SK-N-SH (cell line): ENCODE data around the gene PLEKHA6. TPM values are rescaled to one million over a fixed set of nuclear protein-coding genes. Genes with fewer than 3 reads are reported as not detected.

ENCODE experiments used
- CTCF ChIA-PET: fragments of 300-600, 350-600 bp; formaldehyde crosslinking; extraction: SDS; loops from one replicate; lab custom pipeline; 2021; lab: Yijun Ruan, JAX
- POLR2A ChIA-PET: fragments of 350-600 bp; sonication (Branson Sonifier 250); formaldehyde crosslinking; extraction: SDS; loops from one replicate; lab custom pipeline; 2020; ENCODE audit warnings: antibody characterized with exemption, inconsistent platforms; lab: Yijun Ruan, JAX
- DNase-seq: peaks from one replicate; pipeline ENCODE4 v3.0.0; 2012
- H2AFZ ChIP-seq: fragments of 200-600 bp; sonication (generic); 2 replicates; pipeline ENCODE4 v1.8.1; 2016; ENCODE audit warnings: antibody characterized with exemption, mild to moderate bottlenecking, low read depth
- H3F3A ChIP-seq: fragments of 200-600 bp; sonication (generic); replicated peaks from 2 replicates; pipeline ENCODE3; 2016; ENCODE audit warnings: antibody characterized with exemption, mild to moderate bottlenecking; ENCODE audit not compliant: insufficient read depth
- H3K27ac ChIP-seq, 2 experiments: fragments of 200-500 bp in 1 of 2; fragments of 200-600 bp in 1 of 2; sonication (Bioruptor generic) in 1 of 2; sonication (generic), shearing (Covaris generic) in 1 of 2; 2 replicates each; pipeline versions ENCODE4 v1.5.1 to v1.6.1; 2014 to 2016; ENCODE audit warnings: low read depth in 2 of 2, inconsistent platforms in 1 of 2, low read length in 1 of 2, mild to moderate bottlenecking in 1 of 2, mixed read lengths in 1 of 2
- H3K27me3 ChIP-seq: fragments of 200-600 bp; sonication (generic), shearing (Covaris generic); 2 replicates; pipeline ENCODE4 v1.6.1; 2016; ENCODE audit warnings: mixed run types; ENCODE audit not compliant: insufficient read depth
- H3K36me3 ChIP-seq, 2 experiments: fragments of 200-500 bp in 1 of 2; fragments of 200-600 bp in 1 of 2; sonication (Bioruptor generic) in 1 of 2; sonication (generic) in 1 of 2; replicated peaks in 1 of 2; 2 replicates each; pipeline versions ENCODE3 to v1.5.1; 2014 to 2016; ENCODE audit warnings: low read length in 1 of 2, mild to moderate bottlenecking in 1 of 2; ENCODE audit not compliant: insufficient read depth in 2 of 2, control insufficient read depth in 1 of 2
- H3K4me1 ChIP-seq, 2 experiments: fragments of 200-500 bp in 1 of 2; fragments of 200-600 bp in 1 of 2; sonication (Bioruptor generic) in 1 of 2; sonication (generic), shearing (Covaris generic) in 1 of 2; 2 replicates each; pipeline versions ENCODE4 v1.5.1 to v1.6.1; 2014 to 2016; ENCODE audit warnings: low read depth in 1 of 2, low read length in 1 of 2, mixed run types in 1 of 2; ENCODE audit not compliant: insufficient read depth in 2 of 2, control insufficient read depth in 1 of 2
- H3K4me2 ChIP-seq: fragments of 200-600 bp; sonication (generic), shearing (Covaris generic); 2 replicates; pipeline ENCODE4 v1.6.1; 2017; ENCODE audit warnings: mixed run types
- H3K4me3 ChIP-seq, 2 experiments: fragments of 200-500 bp in 1 of 2; fragments of 200-600 bp in 1 of 2; sonication (Bioruptor generic) in 1 of 2; sonication (generic), shearing (Covaris generic) in 1 of 2; 2 replicates each; pipeline versions ENCODE4 v1.5.1 to v1.8.1; 2014 to 2016; ENCODE audit warnings: low read depth in 2 of 2, inconsistent platforms in 1 of 2, low read length in 1 of 2, mild to moderate bottlenecking in 1 of 2, mixed read lengths in 1 of 2, moderate library complexity in 1 of 2
- H3K79me2 ChIP-seq: fragments of 200-600 bp; sonication (generic); 2 replicates; pipeline ENCODE4 v1.8.1; 2017; ENCODE audit warnings: mild to moderate bottlenecking; ENCODE audit not compliant: insufficient read depth
- H3K9ac ChIP-seq: fragments of 200-600 bp; sonication (generic); 2 replicates; pipeline ENCODE4 v1.6.1; 2017; ENCODE audit warnings: mixed run types
- H3K9me2 ChIP-seq: fragments of 200-600 bp; sonication (generic); 2 replicates; pipeline ENCODE4 v1.6.1; 2017; ENCODE audit warnings: mixed run types
- H3K9me3 ChIP-seq: fragments of 200-600 bp; sonication (generic); 2 replicates; pipeline ENCODE4 v1.6.1; 2017; ENCODE audit warnings: mixed run types, mild to moderate bottlenecking, moderate library complexity
- H4K20me1 ChIP-seq: fragments of 200-600 bp; sonication (generic); 2 replicates; pipeline ENCODE4 v1.6.1; 2017; ENCODE audit warnings: mild to moderate bottlenecking, mixed run types; ENCODE audit not compliant: insufficient read depth
- ELF1 ChIP-seq: IDR thresholded peaks from 2 replicates; pipeline ENCODE4 v1.4.0; 2012
- EP300 ChIP-seq, 2 experiments: IDR thresholded peaks; 2 replicates each; pipeline versions ENCODE4 v1.4.0 to v1.6.1; 2012; ENCODE audit warnings: borderline replicate concordance in 1 of 2, low read depth in 1 of 2, low read length in 1 of 2
- GABPA ChIP-seq: IDR thresholded peaks from 2 replicates; pipeline ENCODE4 v1.4.0; 2012; ENCODE audit warnings: low read depth, mild to moderate bottlenecking
- GATA2 ChIP-seq: sonication (generic); formaldehyde crosslinking; IDR thresholded peaks from 2 replicates; pipeline ENCODE4 v1.5.0; 2020; ENCODE audit warnings: mild to moderate bottlenecking, missing genetic modification reagents
- MEF2A ChIP-seq: IDR thresholded peaks from 2 replicates; pipeline ENCODE4 v1.4.0; 2012; ENCODE audit warnings: low read depth, borderline replicate concordance
- RCOR1 ChIP-seq: fragments of 150-350 bp; IDR thresholded peaks from 2 replicates; pipeline ENCODE4 v1.6.1; 2017; ENCODE audit warnings: antibody characterized with exemption, low read length
- RFX5 ChIP-seq: IDR thresholded peaks from 2 replicates; pipeline ENCODE4 v1.6.1; 2012; ENCODE audit warnings: mild to moderate bottlenecking, improper control_type of control experiment, low read length
- RXRA ChIP-seq: IDR thresholded peaks from 2 replicates; pipeline ENCODE4 v1.4.0; 2012; ENCODE audit warnings: low read depth, mild to moderate bottlenecking, borderline replicate concordance
- SIN3A ChIP-seq: IDR thresholded peaks from 2 replicates; pipeline ENCODE4 v1.6.1; 2012; ENCODE audit warnings: low read depth, mild to moderate bottlenecking, low read length, moderate library complexity, borderline replicate concordance
- SMC3 ChIP-seq: IDR thresholded peaks from 2 replicates; pipeline ENCODE4 v1.6.1; 2012; ENCODE audit warnings: low read depth, low read length, improper control_type of control experiment
- TAF1 ChIP-seq: IDR thresholded peaks from 2 replicates; pipeline ENCODE4 v1.6.1; 2012; ENCODE audit warnings: low read depth, mild to moderate bottlenecking, low read length, moderate library complexity, borderline replicate concordance
- TEAD4 ChIP-seq: IDR thresholded peaks from 2 replicates; pipeline ENCODE4 v1.4.0; 2012; ENCODE audit warnings: mild to moderate bottlenecking, borderline replicate concordance; ENCODE audit not compliant: insufficient read depth
- WGBS: methylation state at CpG from one replicate; pipeline ENCODE4 v1.1.6; 2017; ENCODE audit warnings: low lambda C conversion rate; 5-methylcytosine and 5-hydroxymethylcytosine counted together
- polyA plus RNA-seq, 3 experiments: library from polyadenylated mRNA; depleted of rRNA; stranded (reverse); fragments of >200 nt; gene quantifications; 2 replicates each; pipeline ENCODE4 v1.2.3, GENCODE V29; 2012
- TF ChIP-seq, protein P1 (sequence below): fragments of 150-350 bp; IDR thresholded peaks from 2 replicates; pipeline ENCODE4 v1.6.1; 2017; ENCODE audit warnings: antibody characterized with exemption, low read length, low read depth, borderline replicate concordance
- TF ChIP-seq, protein P2 (sequence below): IDR thresholded peaks from 2 replicates; pipeline ENCODE4 v1.4.0; 2012; ENCODE audit warnings: low read depth
- TF ChIP-seq, protein P3 (sequence below): fragments of 200-600 bp; sonication (generic); IDR thresholded peaks from 2 replicates; pipeline ENCODE4 v1.6.1; 2017; ENCODE audit warnings: antibody characterized with exemption, mild to moderate bottlenecking, moderate library complexity

PLEKHA6 gene
- polyA plus RNA-seq, 1 of the 3 experiments (the other 2 are of a cell fraction): 1.2 TPM

DNA sequence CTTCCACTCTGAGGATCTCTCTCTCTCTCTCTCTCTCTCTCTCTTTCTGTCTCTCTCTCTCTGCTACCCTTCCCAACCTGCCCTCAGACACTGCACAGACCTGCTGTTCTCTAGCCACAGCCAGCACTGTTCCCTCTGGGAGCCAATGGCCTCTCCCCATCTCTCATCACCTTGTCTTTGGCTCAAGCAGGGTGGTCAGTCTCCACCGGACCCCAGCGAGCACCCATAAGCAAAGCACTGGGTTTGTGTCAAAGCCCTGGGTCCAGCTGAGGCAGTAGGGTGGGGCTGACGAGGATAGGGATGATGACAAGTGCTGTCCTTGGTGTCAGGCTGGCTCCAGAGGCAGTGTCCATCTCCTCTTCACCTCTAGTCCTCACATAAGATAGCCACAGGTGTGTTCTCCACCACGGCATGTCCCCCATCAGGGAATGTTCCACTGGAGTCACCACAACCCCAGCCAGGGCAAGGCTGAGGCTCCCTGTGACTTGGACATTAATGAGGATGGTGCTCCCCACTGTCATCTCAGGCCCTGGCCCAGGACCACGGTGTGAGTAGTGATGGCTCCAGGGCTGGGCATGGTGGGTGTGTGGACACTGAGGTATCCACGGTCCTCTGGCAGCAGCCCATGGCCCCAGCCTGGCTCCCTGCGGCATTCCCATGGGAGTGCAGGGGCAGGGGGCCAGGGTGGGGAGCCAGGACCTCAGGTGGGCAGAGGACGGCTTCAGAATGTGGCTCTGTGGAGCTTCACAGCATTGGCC lies 137.5 kb downstream of the PLEKHA6 start:
- ChIA-PET POLR2A (no interaction called here), CTCF (interaction anchor here (0.6 to 1.4 kb wide), 2 partner anchors 15 to 734 kb away, joined by 4 to 6 read pairs; no protein-coding TSS in a partner anchor)
- H3K4me1 ChIP-seq: peaks cover 0 to 13% of the 10 kb centered on the region in 2 experiments; a peak in 2 of 4 replicates
- TF ChIP-seq, protein P1, sequence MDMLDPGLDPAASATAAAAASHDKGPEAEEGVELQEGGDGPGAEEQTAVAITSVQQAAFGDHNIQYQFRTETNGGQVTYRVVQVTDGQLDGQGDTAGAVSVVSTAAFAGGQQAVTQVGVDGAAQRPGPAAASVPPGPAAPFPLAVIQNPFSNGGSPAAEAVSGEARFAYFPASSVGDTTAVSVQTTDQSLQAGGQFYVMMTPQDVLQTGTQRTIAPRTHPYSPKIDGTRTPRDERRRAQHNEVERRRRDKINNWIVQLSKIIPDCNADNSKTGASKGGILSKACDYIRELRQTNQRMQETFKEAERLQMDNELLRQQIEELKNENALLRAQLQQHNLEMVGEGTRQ: no peak
- no peak for TF ChIP-seq RCOR1
- no peak for TF ChIP-seq ELF1
- WGBS: 73% methylated on average over 6 of the region's 8 CpGs
- no peak overlapping the region for H3K4me3 ChIP-seq
- no peaks in the 10 kb centered on the region for H3K9me2 ChIP-seq
- H3K27ac ChIP-seq: no peak overlapping the region
- H2AFZ ChIP-seq: no peak overlapping the region
- no peak overlapping the region for H3K4me2 ChIP-seq
- H3K36me3 ChIP-seq: peaks cover 0 to 4% of the 10 kb centered on the region in 2 experiments
- no peaks in the 10 kb centered on the region; the same call in 1 of the 2 replicates for H3K27me3 ChIP-seq
- H3K79me2 ChIP-seq: no peaks in the 10 kb centered on the region
- no peaks in the 10 kb centered on the region for H3K9me3 ChIP-seq
- H3K9ac ChIP-seq: no peak overlapping the region
- no peaks in the 10 kb centered on the region for H3F3A ChIP-seq
- H4K20me1 ChIP-seq: no peaks in the 10 kb centered on the region
- DNase-seq: no peak

DNA sequence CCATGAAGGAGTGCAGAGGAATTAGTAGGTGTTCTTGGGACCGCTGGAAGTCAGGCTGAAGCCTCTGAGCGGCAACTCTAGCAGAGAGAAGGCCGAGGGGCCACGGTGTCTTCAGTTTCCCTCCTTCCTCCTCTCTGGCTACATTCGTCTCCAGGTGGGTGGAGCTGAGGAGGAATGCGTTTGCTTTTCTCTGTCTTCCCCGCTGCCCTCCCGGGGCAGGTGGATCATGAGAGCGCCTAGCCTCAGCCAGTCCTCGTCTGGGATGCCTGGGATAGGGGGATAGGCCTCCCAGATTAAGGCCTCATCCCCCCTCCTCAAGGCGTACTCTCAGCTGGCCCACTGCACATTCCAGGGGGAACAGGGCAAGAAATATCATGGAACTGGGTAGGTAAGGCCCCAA lies 138.5 kb downstream of the PLEKHA6 start:
- no peaks in the 10 kb centered on the region; the same call in 1 of the 2 replicates for H3K27me3 ChIP-seq
- CTCF ChIA-PET: interaction anchor here (1.0 kb wide), 1 partner anchor 142 kb away, joined by 3 read pairs; no protein-coding TSS in a partner anchor
- POLR2A ChIA-PET: interaction anchor here (0.6 kb wide), 1 partner anchor 755 kb away, joined by 3 read pairs; no protein-coding TSS in a partner anchor
- peaks cover 0 to 13% of the 10 kb centered on the region in 2 experiments; a peak in 2 of 4 replicates for H3K4me1 ChIP-seq
- no peak for TF ChIP-seq SMC3
- TF ChIP-seq GABPA: no peak
- no peak for TF ChIP-seq RXRA
- no peak for TF ChIP-seq EP300 (IDR thresholded peaks at IDR 0.05; ENCODE audit: borderline replicate concordance in 1 of 2, low read depth in 1 of 2, low read length in 1 of 2)
- TF ChIP-seq, protein P2, sequence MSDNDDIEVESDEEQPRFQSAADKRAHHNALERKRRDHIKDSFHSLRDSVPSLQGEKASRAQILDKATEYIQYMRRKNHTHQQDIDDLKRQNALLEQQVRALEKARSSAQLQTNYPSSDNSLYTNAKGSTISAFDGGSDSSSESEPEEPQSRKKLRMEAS: no peak
- no peak for TF ChIP-seq MEF2A
- TF ChIP-seq TEAD4: no peak
- TF ChIP-seq GATA2: no peak
- TF ChIP-seq RFX5: no peak
- TF ChIP-seq, protein P3, sequence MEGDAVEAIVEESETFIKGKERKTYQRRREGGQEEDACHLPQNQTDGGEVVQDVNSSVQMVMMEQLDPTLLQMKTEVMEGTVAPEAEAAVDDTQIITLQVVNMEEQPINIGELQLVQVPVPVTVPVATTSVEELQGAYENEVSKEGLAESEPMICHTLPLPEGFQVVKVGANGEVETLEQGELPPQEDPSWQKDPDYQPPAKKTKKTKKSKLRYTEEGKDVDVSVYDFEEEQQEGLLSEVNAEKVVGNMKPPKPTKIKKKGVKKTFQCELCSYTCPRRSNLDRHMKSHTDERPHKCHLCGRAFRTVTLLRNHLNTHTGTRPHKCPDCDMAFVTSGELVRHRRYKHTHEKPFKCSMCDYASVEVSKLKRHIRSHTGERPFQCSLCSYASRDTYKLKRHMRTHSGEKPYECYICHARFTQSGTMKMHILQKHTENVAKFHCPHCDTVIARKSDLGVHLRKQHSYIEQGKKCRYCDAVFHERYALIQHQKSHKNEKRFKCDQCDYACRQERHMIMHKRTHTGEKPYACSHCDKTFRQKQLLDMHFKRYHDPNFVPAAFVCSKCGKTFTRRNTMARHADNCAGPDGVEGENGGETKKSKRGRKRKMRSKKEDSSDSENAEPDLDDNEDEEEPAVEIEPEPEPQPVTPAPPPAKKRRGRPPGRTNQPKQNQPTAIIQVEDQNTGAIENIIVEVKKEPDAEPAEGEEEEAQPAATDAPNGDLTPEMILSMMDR: no peak
- TF ChIP-seq TAF1: no peak
- TF ChIP-seq SIN3A: no peak
- no peaks in the 10 kb centered on the region for H3F3A ChIP-seq
- DNase-seq: no peak
- no peak overlapping the region for H2AFZ ChIP-seq
- peaks cover 0 to 4% of the 10 kb centered on the region in 2 experiments for H3K36me3 ChIP-seq
- H3K27ac ChIP-seq: no peak overlapping the region
- no peaks in the 10 kb centered on the region for H3K9me2 ChIP-seq
- WGBS: 73% methylated on average over 10 of the region's 11 CpGs
- no peaks in the 10 kb centered on the region for H4K20me1 ChIP-seq
- H3K4me2 ChIP-seq: no peak overlapping the region
- no peaks in the 10 kb centered on the region for H3K9me3 ChIP-seq
- no peak overlapping the region for H3K9ac ChIP-seq
- H3K79me2 ChIP-seq: no peaks in the 10 kb centered on the region
- H3K4me3 ChIP-seq: no peak overlapping the region
